WERI-Rb-1 (cell line): ENCODE results near the gene COL9A1.

Source experiments
- DNase-seq: peaks from one replicate; pipeline ENCODE4 v3.0.0-alpha.2; 2020
- H3K27ac ChIP-seq: fragments of 250-450 bp; sonication (Bioruptor Pico); 2 replicates; pipeline ENCODE4 v1.5.1; 2020; ENCODE audit warnings: mild to moderate bottlenecking, moderate library complexity
- H3K27me3 ChIP-seq: fragments of 250-450 bp; sonication (Bioruptor Pico); 2 replicates; pipeline ENCODE4 v1.5.1; 2021; ENCODE audit warnings: mild to moderate bottlenecking, low read depth, moderate library complexity; ENCODE audit not compliant: insufficient read depth, severe bottlenecking
- H3K36me3 ChIP-seq: fragments of 250-450 bp; sonication (Bioruptor Pico); 2 replicates; pipeline ENCODE4 v1.5.1; 2020; ENCODE audit warnings: mild to moderate bottlenecking, moderate library complexity
- H3K4me3 ChIP-seq: 2 replicates; pipeline ENCODE4 v1.5.1; 2011; ENCODE audit warnings: low read depth, mild to moderate bottlenecking, control low read depth, low read length
- H3K9me3 ChIP-seq: fragments of 250-450 bp; sonication (Bioruptor Pico); 2 replicates; pipeline ENCODE4 v1.5.1; 2021; ENCODE audit warnings: mild to moderate bottlenecking, moderate library complexity; ENCODE audit not compliant: severe bottlenecking
- CTCF ChIP-seq: IDR thresholded peaks from 2 replicates; pipeline ENCODE4 v1.5.1; 2011; ENCODE audit warnings: low read depth, mild to moderate bottlenecking, control low read depth, inconsistent platforms, low read length

Gene COL9A1

GRCh38 chr6:70274338-70274737 is 28.5 kb downstream of the COL9A1 start:
- no peak for TF ChIP-seq CTCF
- Histone ChIP-seq H3K36me3 (no peaks in the 10 kb centered on the region), H3K9me3 (peaks cover 3% of the 10 kb centered on the region), H3K27me3 (no peaks in the 10 kb centered on the region), H3K4me3 (no peak overlapping the region), H3K27ac (no peak overlapping the region)
- no peak for DNase-seq

DNA sequence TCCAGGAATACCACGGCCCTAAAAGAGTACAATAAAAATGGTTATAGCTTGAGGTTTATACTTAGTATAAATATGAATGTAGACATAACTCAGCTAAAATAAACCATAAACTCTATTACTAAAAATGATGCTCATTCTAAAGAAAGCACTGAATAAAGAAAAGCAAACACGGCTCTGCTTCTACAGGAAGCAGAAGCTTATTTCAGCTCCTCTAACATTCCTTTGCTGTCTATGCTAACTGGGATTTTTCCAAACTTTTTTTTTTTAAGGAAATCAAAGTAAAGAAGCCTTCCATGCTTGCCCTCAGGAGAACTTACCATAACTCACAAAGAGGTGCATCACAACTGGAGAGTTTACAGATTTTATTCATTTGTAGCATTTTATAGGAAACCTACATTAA is 30.8 kb downstream of the COL9A1 start:
- Histone ChIP-seq H3K4me3 (no peak overlapping the region), H3K9me3 (peaks cover 3% of the 10 kb centered on the region), H3K36me3 (no peaks in the 10 kb centered on the region), H3K27me3 (no peaks in the 10 kb centered on the region), H3K27ac (no peak overlapping the region)
- no peak for TF ChIP-seq CTCF
- no peak for DNase-seq

DNA sequence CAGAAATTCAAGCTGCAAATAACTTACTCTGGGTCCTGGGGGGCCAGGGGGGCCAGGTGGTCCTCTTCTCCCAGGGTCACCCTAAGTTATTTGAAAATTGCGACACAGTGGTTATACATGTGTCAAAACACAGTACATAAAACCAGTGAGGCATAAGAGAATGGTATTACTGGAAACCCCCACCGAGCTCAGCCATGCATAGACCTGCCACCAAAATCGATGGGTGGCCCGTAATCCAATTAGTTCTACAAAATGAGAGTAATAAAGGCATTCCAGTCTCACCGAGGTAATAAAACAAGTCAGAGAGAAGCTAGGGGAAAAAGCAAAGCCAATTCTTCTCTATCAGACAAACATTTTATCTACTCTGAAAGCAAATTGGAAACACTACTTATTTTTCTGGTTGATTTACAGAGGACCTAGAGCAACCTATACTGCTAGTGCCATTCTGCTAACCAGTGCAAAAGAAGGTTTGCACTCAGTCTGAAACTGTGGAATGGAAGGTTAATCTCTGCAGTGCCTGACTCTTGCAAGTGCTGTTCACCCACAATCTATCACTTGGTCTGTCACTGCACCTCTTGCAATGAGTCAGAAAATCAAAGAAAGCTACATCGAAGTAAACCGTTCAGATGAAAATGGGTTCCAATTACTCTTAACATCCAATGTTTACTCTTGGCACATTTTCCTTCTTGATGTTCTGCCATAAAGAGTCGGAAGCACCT is 32.4 kb downstream of the COL9A1 start:
- H3K9me3 ChIP-seq = peaks cover 3% of the 10 kb centered on the region
- H3K27ac ChIP-seq = no peak overlapping the region
- H3K27me3 ChIP-seq = no peaks in the 10 kb centered on the region
- no peaks in the 10 kb centered on the region for H3K36me3 ChIP-seq
- peak; percentile 46 for DNase-seq
- H3K4me3 ChIP-seq = no peak overlapping the region
- no peak for TF ChIP-seq CTCF

DNA sequence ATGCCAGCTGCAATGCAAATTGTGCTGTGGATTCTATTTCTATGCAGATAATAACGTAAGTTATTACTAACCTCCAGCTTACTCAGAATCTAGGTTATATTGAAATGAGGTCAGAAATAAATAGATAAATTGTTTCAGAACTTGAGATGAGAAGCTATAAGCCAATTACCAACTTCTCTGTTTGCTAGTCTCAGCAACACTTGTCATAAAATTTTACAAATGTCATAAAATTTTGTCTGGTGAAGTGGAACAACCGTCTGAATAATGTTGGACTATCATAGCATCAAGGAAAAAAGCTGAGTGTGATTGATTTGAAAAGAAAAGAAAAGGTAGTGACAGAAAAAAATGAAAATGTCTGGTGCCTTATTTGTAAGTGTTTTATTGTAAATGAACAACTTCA is 36.7 kb downstream of the COL9A1 start:
- no peak for DNase-seq
- H3K27me3 ChIP-seq = no peaks in the 10 kb centered on the region
- H3K27ac ChIP-seq = no peak overlapping the region
- H3K4me3 ChIP-seq = no peak overlapping the region
- H3K9me3 ChIP-seq = no peaks in the 10 kb centered on the region
- TF ChIP-seq CTCF = no peak
- no peaks in the 10 kb centered on the region for H3K36me3 ChIP-seq

DNA sequence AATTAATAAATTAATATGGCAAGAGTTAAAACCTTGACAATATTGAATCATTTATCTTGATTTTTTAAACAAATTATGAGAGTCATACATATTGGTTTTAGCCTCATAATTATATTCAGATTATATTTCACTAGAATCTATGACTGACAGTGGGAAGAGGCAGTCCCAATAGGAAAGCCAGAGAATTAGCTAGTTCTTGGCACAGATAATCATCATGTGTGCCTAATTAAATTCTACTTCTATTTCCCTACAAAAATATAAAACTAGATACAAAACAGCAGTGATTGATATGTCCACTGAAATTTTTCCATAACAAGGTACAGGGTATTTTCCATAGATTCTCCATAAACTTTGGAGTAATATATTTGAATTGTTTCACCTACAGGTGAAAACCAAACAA is 38.6 kb downstream of the COL9A1 start:
- Histone ChIP-seq H3K27me3 (no peaks in the 10 kb centered on the region), H3K4me3 (no peak overlapping the region), H3K9me3 (no peaks in the 10 kb centered on the region), H3K36me3 (no peaks in the 10 kb centered on the region), H3K27ac (no peak overlapping the region)
- no peak for DNase-seq
- TF ChIP-seq CTCF = no peak

DNA sequence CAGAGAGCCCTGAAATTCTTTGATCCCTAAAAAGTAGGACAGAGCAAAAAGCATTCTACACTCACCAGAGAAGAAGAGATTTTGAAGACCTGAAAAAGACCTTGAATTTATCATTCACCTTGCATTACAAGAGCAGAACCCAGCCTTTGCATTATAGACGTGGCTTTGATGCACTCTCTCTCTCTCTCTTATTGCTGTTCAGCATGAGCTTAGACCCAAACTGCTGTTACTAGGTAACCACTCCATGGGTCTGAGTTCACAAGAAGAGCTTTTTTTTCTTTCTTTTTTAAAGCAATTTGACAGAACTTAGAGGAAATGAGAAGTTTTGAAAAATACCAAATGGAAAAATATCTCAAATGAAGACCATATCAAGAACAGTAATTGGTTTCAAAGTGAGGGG is 44.4 kb downstream of the COL9A1 start:
- Histone ChIP-seq H3K9me3 (no peaks in the 10 kb centered on the region), H3K36me3 (no peaks in the 10 kb centered on the region), H3K27me3 (no peaks in the 10 kb centered on the region), H3K27ac (no peak overlapping the region), H3K4me3 (no peak overlapping the region)
- no peak for TF ChIP-seq CTCF
- DNase-seq = no peak
